Activated T-helper 2 cell treated with anti-CD3 and anti-CD28 coated beads, Interferon-gamma antibody, Interleukin-2, Interleukin-4, amounts not matched to agents 10 μg/mL and 5 μg/mL and 100 μg/mL, durations not matched to agents 14 hours and 24 hours and 36 hours (primary cell): ENCODE measurements around the gene SLC39A11. TPM values are rescaled to one million over a fixed set of nuclear protein-coding genes. Genes with fewer than 3 reads are reported as not detected.
A peak's percentile ranks its signal among the peaks of the same experiment; 100 is the strongest.

Experiments
- DNase-seq: peaks from one replicate; pipeline ENCODE4 v3.0.0; 2021; ENCODE audit warnings: low spot score
- H3K27ac Mint-ChIP-seq: one replicate; pipeline ENCODE4 v1.8.0; 2021; ENCODE audit warnings: mixed read lengths
- H3K27me3 Mint-ChIP-seq: one replicate; pipeline ENCODE4 v1.8.0; 2021; ENCODE audit warnings: low read depth, mixed read lengths
- H3K36me3 Mint-ChIP-seq: one replicate; pipeline ENCODE4 v1.8.0; 2021; ENCODE audit warnings: low read depth, mixed read lengths
- H3K4me1 Mint-ChIP-seq: one replicate; pipeline ENCODE4 v1.8.0; 2021; ENCODE audit warnings: low read depth, mixed read lengths
- H3K4me3 Mint-ChIP-seq: one replicate; pipeline ENCODE4 v1.8.0; 2021; ENCODE audit warnings: low read depth, mild to moderate bottlenecking, moderate library complexity, mixed read lengths
- H3K9me3 Mint-ChIP-seq: one replicate; pipeline ENCODE4 v1.8.0; 2021; ENCODE audit warnings: mixed read lengths
- intact Hi-C: fragments of 100-400 bp; cut with micrococcal nuclease; formaldehyde crosslinking; loops from one replicate; pipeline ENCODE4 v1.15.1; 2023
- total RNA-seq: library from RNA; stranded (reverse); gene quantifications from 2 replicates; pipeline ENCODE4 v1.2.3, GENCODE V29; 2022

SLC39A11 gene
- total RNA-seq, 1 donor from 2014 or later = 20.2 TPM

DNA sequence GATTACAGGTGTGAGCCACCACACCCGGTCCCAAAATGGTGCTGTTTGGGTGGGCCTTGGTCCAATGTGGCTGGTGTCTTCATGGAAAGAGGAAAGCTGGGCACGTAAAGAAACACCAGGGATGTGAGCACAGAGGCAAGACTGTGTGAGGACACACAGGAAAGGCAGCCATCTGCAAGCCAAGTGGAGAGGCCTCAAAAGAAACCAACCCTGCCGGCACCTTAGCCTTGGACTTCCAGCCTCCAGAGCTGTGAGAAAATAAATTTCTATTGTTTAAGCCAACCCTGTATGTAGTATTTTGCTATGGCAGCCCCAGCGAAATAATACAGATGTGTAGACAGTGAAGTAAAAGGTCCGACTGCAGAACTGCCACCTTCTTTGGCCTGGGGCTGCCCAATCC is 68.7 kb downstream of the SLC39A11 start:
- Mint-ChIP-seq H3K27ac (no peak overlapping the region), H3K36me3 (peaks cover 7% of the 10 kb centered on the region), H3K9me3 (peaks cover 24% of the 10 kb centered on the region), H3K27me3 (no peaks in the 10 kb centered on the region), H3K4me1 (no peaks in the 10 kb centered on the region), H3K4me3 (no peak overlapping the region)
- no peak for DNase-seq
- intact Hi-C loops = no loop called here

GRCh38 chr17:73022694-73023093 is 69.8 kb downstream of the SLC39A11 start:
- Mint-ChIP-seq H3K4me3 (no peak overlapping the region), H3K36me3 (peaks cover 11% of the 10 kb centered on the region), H3K4me1 (no peaks in the 10 kb centered on the region), H3K27me3 (no peaks in the 10 kb centered on the region), H3K27ac (no peak overlapping the region), H3K9me3 (peaks cover 30% of the 10 kb centered on the region)
- DNase-seq = no peak
- intact Hi-C loops = no loop called here

- no peak overlapping the region for H3K4me3 Mint-ChIP-seq
- H3K36me3 Mint-ChIP-seq = peaks cover 11% of the 10 kb centered on the region
- no peak overlapping the region for H3K27ac Mint-ChIP-seq
- H3K4me1 Mint-ChIP-seq = no peaks in the 10 kb centered on the region
- intact Hi-C loops = no loop called here
- H3K9me3 Mint-ChIP-seq = peaks cover 36% of the 10 kb centered on the region
- no peak for DNase-seq
- H3K27me3 Mint-ChIP-seq = no peaks in the 10 kb centered on the region
These were observed 70.7 kb downstream of the SLC39A11 start for GRCh38 chr17:73021771-73022170.

GRCh38 chr17:73020110-73020509 is 72.4 kb downstream of the SLC39A11 start:
- H3K36me3 Mint-ChIP-seq = peaks cover 11% of the 10 kb centered on the region
- H3K4me1 Mint-ChIP-seq = no peaks in the 10 kb centered on the region
- no peaks in the 10 kb centered on the region for H3K27me3 Mint-ChIP-seq
- H3K27ac Mint-ChIP-seq = no peak overlapping the region
- intact Hi-C loops = no loop called here
- H3K9me3 Mint-ChIP-seq = peaks cover 36% of the 10 kb centered on the region
- no peak for DNase-seq
- no peak overlapping the region for H3K4me3 Mint-ChIP-seq

- no peak for DNase-seq
- Mint-ChIP-seq H3K27ac (no peak overlapping the region), H3K9me3 (peaks cover 36% of the 10 kb centered on the region), H3K36me3 (peaks cover 10% of the 10 kb centered on the region), H3K4me1 (no peaks in the 10 kb centered on the region), H3K4me3 (no peak overlapping the region), H3K27me3 (no peaks in the 10 kb centered on the region)
- intact Hi-C loops = no loop called here
These were observed 73.9 kb downstream of the SLC39A11 start for GRCh38 chr17:73018599-73018998.

DNA sequence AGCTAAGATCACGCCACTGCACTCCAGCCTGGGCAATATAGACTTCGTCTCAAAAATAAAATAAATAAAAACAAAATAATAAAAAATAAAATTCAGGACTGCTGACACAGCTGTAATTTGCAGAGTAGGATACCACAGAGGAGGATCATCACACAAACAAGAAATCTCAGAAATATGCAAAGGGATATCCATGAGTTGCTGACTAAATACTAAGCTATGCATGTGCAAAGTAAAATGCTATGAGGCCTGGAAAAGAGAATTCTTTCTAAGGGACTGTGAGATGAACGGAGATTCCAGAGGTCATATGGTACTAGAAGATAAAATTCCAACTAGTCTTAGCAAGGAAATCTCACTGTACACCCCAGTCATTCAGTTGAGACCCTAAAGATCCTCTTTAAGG is 74.8 kb downstream of the SLC39A11 start:
- Mint-ChIP-seq H3K9me3 (peaks cover 36% of the 10 kb centered on the region), H3K4me3 (no peak overlapping the region), H3K36me3 (peaks cover 9% of the 10 kb centered on the region), H3K4me1 (no peaks in the 10 kb centered on the region), H3K27me3 (no peaks in the 10 kb centered on the region), H3K27ac (no peak overlapping the region)
- no peak for DNase-seq
- intact Hi-C loops = no loop called here

DNA sequence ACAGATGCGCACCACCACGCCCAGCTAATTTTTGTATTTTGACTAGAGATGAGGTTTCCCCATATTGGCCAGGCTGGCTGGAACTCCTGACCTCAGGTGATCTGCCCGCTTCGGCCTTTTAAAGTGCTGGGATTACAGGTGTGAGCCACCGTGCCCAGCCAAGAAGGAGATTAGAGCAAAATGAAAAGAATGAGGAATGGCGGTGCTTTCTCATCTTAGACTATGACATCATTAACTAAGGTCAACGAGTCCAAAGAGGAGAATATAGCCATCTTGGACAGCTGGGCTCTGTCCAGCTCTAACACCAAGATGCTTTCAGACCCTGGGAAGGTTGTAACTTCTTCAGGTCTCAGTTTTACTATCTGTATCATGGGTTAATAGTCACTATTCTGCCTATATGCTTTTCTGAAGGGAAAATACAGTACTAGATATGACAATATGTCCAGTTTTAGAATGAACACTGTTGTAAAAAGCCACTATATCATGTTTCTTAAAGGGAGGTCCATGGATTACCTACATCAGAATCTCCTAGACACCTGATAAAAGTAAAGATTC is 76.7 kb downstream of the SLC39A11 start:
- intact Hi-C loops = no loop called here
- DNase-seq = no peak
- peaks cover 6% of the 10 kb centered on the region for H3K36me3 Mint-ChIP-seq
- no peak overlapping the region for H3K4me3 Mint-ChIP-seq
- H3K9me3 Mint-ChIP-seq = peaks cover 28% of the 10 kb centered on the region
- no peak overlapping the region for H3K27ac Mint-ChIP-seq
- no peaks in the 10 kb centered on the region for H3K27me3 Mint-ChIP-seq
- H3K4me1 Mint-ChIP-seq = peaks cover 8% of the 10 kb centered on the region

DNA sequence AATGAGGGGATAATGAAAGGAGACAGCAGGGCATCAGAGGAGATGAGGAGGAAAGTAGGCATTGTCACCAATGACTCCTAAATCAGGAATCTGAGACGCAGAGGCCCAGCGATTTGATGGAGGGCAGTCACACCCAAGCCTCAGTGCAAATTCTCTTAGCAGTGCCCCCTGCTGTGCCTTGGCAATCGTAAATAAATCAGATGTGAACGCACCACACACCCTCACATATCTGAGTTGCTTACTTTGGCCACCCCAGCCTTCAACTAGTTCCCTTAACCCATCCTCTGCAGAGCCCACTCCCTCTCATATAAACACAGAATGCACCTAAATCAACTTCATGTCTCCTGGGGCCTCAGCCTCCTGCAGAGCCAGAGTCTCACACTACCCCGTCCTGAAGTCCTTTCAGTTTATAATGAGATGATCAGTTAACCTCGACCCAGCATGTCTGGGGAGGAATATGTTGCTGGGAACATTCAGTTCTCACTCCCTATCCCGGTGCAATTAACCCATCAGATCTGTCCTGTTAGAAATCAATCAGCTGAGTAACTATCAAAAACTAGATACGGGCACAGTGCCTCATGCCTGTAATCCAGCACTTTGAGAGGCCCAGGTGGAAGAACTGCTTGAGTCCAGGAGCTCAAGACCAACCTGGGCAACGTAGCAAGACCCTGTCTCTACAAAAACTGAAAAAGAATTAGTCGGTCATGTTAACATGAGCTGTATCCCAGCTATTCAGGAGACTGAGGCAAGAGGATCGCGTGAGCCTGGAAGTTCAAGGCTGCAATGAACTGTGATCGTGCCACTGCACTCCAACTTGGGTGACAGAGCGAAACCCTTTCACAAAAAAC is 78.4 kb downstream of the SLC39A11 start:
- no peak overlapping the region for H3K4me3 Mint-ChIP-seq
- H3K9me3 Mint-ChIP-seq = peaks cover 15% of the 10 kb centered on the region
- peaks cover 6% of the 10 kb centered on the region for H3K36me3 Mint-ChIP-seq
- no peak overlapping the region for H3K27ac Mint-ChIP-seq
- DNase-seq = no peak
- no peaks in the 10 kb centered on the region for H3K27me3 Mint-ChIP-seq
- H3K4me1 Mint-ChIP-seq = peaks cover 11% of the 10 kb centered on the region
- intact Hi-C loops = no loop called here

DNA sequence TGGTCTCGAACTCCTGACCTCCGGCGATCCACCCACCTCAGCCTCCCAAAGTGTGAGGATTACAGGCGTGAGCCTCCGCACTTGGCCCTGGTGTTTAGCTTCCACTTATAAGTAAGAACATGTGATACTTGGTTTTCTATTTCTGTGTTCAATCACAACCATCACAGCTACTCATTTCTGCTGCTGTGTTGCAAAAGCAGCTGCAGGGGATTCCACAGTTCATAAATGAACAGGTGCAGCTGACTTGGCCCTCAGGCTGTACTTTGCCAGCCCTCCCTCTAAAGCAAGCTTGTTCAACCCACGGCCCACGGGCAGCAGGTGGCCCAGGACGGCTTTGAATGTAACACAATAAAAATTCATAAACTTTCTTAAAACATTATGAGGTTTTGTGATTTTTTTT is 79.2 kb downstream of the SLC39A11 start:
- H3K36me3 Mint-ChIP-seq = no peaks in the 10 kb centered on the region
- no peak overlapping the region for H3K27ac Mint-ChIP-seq
- peaks cover 8% of the 10 kb centered on the region for H3K9me3 Mint-ChIP-seq
- no peak for DNase-seq
- H3K4me3 Mint-ChIP-seq = no peak overlapping the region
- intact Hi-C loops = no loop called here
- peaks cover 11% of the 10 kb centered on the region for H3K4me1 Mint-ChIP-seq
- H3K27me3 Mint-ChIP-seq = no peaks in the 10 kb centered on the region

DNA sequence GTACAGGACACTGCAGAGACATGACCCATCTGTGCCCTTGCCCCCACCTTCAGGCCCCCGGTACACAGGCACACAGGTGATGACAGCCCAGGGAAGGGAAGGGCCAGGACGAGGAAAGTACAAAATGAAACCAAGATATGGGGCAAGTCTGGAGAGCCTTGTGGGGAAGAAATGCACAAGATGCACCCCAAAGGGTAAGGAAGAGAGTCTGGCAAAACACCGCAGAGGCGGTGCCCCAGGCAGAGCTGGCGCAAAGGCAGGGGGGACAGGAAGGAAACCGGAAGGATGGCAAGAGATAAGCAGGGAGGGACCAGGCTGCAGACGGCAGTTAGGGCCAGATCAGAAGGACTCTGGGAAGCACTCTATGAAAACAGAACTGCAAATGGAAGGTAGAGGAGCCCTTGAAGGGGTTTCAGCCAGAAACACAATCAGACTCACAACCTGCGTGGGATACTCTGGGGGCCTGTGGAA is 81.4 kb downstream of the SLC39A11 start:
- Mint-ChIP-seq H3K4me3 (peak overlapping the region; percentile 65), H3K27ac (peak overlapping the region; percentile 59), H3K4me1 (peaks cover 11% of the 10 kb centered on the region), H3K36me3 (no peaks in the 10 kb centered on the region), H3K27me3 (no peaks in the 10 kb centered on the region), H3K9me3 (no peaks in the 10 kb centered on the region)
- DNase-seq = peak; percentile 11
- intact Hi-C loops = no loop called here

DNA sequence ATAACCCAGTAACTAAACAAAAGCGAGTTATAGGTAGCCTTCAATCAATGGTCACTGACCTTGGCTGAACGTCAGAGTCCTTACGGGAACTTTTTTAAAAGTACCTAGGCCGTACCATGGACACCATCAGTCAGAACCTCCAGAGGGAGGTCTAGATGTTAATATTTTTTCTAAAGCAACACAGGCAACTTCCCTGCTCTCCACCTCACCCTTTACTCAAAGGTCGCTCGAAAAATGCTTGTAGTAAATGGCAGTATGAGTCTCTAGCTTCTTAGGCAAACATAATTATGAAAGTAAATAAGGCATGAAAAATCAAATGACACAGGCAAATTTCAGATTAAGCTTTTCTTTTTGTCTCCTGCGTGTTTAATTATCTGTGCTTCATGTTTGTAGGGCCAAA is 82.1 kb downstream of the SLC39A11 start:
- H3K27ac Mint-ChIP-seq = no peak overlapping the region
- H3K4me1 Mint-ChIP-seq = peaks cover 11% of the 10 kb centered on the region
- DNase-seq = no peak
- H3K27me3 Mint-ChIP-seq = no peaks in the 10 kb centered on the region
- H3K4me3 Mint-ChIP-seq = no peak overlapping the region
- intact Hi-C loops = no loop called here
- H3K9me3 Mint-ChIP-seq = no peaks in the 10 kb centered on the region
- no peaks in the 10 kb centered on the region for H3K36me3 Mint-ChIP-seq

DNA sequence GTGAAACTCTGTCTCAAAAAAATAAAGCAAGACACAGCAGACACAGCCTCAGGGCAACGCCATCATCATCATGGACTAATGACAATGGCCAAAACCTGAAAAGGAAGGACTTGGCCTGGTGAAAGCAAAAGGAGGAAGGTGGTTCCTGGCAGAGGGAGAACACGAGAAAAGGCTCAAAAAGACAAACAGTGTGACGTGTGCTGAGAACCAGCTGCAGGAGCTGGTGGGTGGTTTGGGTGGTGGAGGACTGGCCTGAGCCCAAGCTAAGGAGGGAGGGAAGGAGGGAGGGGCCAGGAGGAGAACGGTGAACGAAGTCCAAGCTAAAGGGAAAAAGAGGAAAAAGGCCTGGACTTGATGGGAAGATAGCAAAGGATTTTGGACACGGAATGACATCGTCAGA is 85.1 kb downstream of the SLC39A11 start:
- Mint-ChIP-seq H3K27ac (no peak overlapping the region), H3K27me3 (no peaks in the 10 kb centered on the region), H3K36me3 (no peaks in the 10 kb centered on the region), H3K4me1 (peaks cover 11% of the 10 kb centered on the region), H3K4me3 (no peak overlapping the region), H3K9me3 (no peaks in the 10 kb centered on the region)
- no peak for DNase-seq
- intact Hi-C loops = no loop called here

DNA sequence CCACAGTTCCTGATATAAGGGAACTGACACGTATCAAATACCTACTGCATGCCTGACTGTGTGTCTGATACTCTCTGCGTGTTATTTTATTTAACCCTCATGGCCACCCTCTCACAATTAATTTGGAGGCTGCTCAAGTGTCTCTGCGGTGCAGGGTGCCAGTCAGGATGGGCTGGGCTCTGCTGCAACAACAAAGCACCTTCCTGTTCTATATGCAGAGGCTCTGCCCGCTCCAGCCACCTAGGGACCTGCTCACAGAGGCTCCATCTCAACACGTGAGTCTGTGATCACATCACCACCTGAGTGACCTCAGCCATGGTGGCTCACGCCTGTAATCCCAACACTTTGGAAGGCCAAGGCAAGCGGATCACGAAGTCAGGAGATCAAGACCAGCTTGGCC is 87.1 kb downstream of the SLC39A11 start:
- H3K4me1 Mint-ChIP-seq = no peaks in the 10 kb centered on the region
- H3K4me3 Mint-ChIP-seq = no peak overlapping the region
- no peak overlapping the region for H3K27ac Mint-ChIP-seq
- no peaks in the 10 kb centered on the region for H3K9me3 Mint-ChIP-seq
- DNase-seq = no peak
- H3K36me3 Mint-ChIP-seq = no peaks in the 10 kb centered on the region
- intact Hi-C loops = no loop called here
- H3K27me3 Mint-ChIP-seq = no peaks in the 10 kb centered on the region
